Activated T-cell treated with anti-CD3 and anti-CD28 coated beads for 48 hours (primary cell): ENCODE results near the gene TXNRD2.
"Not testable (repeated sequence)": the region's sequence is repeated elsewhere in the genome, so short reads cannot be mapped to it uniquely, and the experiment has no call there.

Experiments
- DNase-seq: peaks from one replicate; pipeline ENCODE4 v3.0.0-alpha.2; 2020; ENCODE audit warnings: low read depth

The TXNRD2 gene

GRCh38 chr22:19844377-19845053 is 97.1 kb downstream of the TXNRD2 start:
- DNase-seq = no peak

DNA sequence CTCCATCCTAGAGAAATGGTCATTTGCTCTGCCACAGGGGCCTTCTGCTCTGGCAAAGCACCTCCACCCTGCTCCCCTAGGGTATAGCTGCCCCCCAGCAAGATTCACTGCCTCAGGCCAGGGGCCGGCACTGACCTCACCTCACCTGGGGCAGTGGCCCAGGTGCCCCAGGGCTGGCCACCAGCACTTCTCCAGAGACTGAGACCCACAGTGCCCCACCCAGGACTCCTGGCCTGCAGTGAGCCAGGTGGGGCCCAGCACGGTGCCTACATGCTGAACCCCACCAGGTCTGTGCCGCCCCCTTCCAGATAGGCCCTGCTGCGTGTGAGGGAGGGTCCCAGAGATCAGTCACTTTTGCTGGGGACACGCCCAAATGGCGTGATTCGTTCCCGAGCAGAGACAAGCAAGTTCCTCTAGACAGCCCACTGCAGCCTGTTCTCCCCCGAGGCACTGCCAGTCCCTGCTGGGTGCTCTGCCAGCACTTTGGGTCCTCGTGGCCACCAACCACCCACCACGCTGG is 97.7 kb downstream of the TXNRD2 start:
- DNase-seq = no peak

DNA sequence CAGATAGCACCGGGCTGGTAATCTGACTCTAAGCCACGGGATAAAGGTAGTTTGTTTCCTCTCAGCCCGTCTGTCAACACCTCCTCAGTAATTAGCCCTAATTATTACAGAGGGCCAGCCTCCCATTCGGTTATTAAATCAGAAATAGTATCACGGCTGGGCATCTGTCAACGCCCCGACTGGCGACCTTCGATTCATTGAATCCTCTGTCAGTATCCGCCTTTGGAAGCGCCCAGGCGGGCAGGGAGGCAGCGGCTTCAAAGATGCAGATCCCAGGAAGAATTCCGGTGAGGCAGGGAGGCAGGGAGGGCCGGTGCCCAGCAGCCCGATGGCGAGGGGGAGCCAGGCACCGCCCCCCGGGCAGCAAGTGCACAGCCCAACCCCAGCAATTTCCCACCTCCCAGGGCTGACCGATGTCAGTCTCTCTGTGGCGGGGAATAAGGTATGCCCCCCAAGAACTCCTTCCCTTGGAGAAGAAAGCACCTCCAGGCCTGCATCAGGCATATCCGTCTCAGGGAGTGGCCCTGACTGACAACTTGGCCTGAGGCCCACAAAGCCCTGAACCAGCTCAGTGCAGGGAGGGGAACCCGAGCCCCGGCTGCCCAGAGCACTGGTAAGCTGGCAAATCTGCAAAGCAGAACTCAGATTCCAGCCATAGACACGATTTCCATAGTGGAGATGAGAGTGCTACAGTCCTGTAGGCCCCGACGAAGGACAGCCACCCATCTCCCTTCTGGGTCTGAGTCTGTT is 98.3 kb downstream of the TXNRD2 start:
- no peak for DNase-seq

GRCh38 chr22:19842393-19843106 is 99.1 kb downstream of the TXNRD2 start:
- DNase-seq = no peak

DNA sequence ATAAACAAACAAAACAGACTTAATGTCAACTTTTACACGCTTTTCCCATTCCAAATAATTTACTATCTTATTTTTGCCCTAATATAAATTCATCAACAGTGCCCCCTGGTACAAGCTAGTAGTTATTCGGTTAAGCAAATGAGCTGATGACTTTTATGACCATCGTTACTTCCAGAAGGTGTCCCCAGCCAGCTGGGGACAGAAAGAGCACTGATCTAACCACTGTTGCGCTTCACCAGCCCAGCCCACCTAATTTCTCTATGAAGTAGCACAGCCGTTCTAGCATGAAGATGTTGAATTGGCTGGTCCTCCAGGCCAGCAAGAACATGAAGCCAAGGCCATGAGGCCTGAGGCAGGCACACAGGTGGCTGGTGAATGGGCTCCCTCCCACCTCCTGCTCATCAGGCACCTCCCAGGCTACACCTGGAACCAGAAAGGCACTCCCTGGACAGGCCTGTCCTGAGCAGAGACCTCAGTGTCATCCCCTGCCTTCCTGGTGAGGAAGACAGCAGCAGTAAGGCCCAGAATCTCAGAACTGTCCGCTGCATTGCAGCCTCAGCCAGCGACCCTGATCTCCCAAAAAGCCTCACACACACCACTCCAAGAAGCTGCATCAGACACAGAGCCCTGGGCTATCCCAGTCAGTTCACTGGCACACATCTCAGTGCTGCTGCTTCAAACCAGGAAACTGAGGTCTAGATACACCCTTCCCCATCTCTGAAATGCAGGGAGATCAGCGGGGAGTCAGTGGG is 99.8 kb downstream of the TXNRD2 start:
- no peak for DNase-seq

- no peak for DNase-seq
Observed at GRCh38 chr22:19840955-19841640, 100.5 kb downstream of the TXNRD2 start.

- DNase-seq = no peak
Observed at GRCh38 chr22:19840059-19840458, 101.6 kb downstream of the TXNRD2 start.

DNA sequence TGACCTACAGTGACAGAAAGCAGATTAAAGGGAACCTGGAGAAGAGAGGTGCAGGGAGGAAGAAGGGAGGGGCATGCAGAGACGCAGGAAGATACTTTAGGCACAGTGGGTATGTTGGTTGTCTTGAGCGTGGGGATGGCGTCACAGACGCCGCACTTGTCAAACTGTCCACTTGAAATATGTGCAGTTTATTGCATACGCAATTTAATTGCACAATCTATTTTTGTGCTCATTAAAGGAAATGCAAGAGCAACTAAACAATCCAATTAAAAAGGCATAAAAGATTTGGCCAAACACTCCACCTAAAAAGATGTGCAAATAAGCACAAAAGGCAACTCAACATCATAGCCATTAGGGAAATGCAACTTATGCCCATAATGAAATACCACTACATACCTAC is 103.7 kb downstream of the TXNRD2 start:
- no peak for DNase-seq

- DNase-seq = no peak
Observed at GRCh38 chr22:19836512-19836911, 105.1 kb downstream of the TXNRD2 start.

GRCh38 chr22:19834599-19834998 is 107.0 kb downstream of the TXNRD2 start:
- DNase-seq = no peak

DNA sequence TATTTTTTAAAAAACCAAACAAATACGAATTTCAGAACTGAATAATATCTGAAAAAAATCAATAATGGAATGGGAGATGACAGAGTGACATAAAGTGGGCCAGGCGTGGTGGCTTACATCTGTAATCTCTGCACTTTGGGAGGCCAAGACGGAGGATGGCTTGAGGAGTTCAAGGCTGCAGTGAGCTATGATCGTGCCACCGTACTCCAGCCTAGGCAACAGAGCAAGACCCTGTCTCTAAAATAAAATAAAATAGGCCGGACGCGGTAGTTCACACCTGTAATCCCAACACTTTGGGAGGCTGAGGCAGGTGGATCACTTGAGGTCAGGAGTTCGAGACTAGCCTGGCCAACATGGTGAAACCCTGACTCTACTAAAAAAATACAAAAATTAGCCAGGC is 108.3 kb downstream of the TXNRD2 start:
- DNase-seq = not testable (repeated sequence)

DNA sequence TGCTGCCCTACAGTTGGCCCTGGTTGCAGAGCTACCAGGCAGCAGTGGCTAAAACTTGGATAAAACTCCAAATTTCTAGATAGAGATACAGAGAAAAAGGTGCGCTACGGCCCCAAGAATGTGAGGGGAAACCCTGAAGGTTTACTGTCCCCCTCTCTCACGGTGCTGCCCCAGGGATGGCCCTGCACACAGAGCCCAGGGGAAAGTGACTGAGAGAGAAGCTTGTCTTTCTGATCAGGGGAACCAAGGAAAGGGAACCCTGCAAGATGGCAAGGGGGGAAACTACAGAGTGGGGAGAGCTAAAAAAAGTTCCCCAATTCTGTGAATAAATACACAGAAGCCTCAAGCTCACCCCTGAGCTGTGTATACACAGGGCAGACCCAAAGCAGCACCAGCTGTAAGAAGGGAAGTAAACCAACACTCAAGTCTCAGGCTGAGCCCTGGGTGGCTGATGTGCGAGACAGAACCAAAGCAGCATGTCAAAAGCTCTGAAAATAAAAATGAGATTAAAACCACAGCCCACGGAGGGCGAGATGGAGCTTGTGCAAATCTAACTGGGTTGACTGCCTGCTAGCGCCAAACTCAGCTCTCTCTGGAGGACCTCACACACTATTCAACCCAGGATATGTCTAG is 109.0 kb downstream of the TXNRD2 start:
- no peak for DNase-seq

DNA sequence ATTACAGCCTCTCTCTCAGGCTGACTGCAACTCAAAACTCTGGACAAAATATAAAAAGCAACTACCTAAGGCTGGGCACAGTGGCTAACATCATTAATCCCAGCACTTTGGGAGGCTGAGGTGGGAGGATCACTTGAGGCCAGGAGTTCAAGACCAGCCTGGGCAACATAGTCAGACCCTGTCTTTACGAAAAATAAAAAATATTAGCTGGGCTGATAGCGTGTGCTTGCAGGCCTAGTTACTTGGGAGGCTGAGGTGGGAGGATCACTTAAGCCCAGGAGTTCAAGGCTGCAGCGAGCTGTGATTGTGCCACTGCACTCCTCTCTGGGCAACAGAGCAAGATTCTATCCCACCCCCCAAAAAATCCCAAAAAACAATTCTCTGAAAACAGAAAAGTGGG is 109.6 kb downstream of the TXNRD2 start:
- DNase-seq = not testable (repeated sequence)

GRCh38 chr22:19831016-19831415 is 110.6 kb downstream of the TXNRD2 start:
- DNase-seq = no peak

DNA sequence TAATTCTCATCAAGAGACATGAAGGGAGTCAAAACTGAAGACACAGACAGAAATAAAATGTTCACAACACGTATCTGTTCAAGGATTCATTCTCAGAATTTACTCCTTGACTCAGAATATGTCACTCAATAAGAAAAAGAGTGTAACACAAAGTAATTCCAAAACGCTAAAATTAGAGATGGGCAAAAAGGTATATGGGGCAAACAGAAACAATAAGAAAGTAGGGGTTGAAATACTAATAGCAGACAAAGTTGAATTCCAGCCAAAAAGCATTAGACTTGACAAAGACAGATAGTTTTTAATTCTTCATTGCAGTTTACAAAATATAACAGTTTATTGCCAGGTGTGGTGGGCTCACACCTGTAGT is 113.6 kb downstream of the TXNRD2 start:
- no peak for DNase-seq

DNA sequence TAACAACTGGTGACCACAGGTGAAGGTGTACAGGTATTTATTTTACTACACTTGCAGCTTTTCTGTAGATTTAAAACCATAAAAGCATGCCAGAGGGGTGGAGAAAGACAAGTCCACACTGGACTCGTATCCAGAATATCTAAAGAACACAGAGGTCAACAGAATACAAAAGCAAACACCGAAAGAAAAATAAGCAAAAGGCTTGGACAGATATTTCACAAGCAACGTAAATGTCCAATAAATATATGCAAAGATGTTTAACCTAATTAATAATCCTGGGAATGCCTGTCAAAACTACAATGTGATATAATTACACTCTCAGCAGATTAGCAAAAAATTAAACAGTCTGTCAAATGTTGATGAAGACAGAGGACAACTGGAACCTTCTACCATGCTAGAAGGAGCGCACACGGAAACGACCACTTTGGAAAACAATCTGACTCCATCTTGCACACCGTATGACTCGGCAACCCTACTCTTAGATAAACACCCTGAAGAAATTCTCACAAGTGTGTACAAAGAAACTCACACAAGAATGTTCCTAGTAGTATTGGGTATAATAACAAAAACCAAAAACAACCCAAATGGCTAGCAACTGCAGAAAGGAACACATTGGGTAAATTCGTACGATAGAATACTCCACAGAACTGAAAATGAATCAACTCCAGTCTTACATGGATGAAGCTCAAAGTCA is 114.1 kb downstream of the TXNRD2 start:
- no peak for DNase-seq

DNA sequence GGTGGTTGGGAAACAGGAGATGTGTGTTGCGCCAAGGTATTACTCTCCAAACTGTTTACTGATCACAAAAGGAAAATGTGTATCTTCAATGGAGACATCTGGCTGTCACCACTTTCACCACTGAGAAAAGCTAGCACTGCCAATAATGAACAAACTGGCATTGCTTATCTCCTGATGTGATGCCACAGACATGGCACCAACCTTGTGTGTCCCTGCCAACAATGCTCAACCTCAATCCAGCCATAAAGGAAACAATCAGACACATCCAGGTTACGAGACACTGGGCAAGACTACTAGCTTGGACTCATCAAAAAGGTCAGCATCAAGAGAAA is 115.0 kb downstream of the TXNRD2 start:
- no peak for DNase-seq

DNA sequence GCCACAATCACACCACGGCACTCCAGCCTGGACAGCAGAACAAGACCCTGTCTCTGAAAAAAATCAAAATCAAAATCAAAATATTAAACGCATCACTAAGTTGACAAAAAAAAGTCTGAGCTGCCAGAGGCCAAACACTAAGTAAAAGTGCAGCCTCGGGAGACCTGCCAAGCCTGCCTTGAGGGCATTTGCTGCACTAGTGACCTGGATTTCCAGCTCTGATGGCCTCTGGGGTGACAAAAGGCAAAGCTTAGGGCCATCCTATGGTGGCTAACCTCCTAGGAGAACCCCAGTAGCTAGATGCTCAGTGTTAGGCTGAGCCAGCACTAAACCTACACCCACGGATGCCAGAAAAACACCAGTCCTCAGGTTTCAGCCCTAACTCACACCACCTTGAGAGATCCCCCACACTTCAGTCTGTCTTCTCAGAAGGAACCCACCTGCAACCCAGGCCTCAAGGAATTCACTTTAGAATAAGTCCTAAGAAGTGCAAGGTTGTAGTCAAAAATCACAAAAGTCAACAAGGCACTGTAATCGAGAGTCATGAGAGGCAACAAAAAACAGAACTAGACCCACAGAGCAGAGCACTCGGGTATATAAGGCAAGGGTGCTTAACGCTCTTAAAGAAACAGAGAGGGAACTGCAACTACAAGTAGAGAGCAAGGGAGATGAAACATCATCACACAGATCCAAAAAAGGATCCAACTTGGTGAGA is 115.6 kb downstream of the TXNRD2 start:
- no peak for DNase-seq
